Measurements from ENCODE around the gene NBAS. TPM values are rescaled to one million over a fixed set of nuclear protein-coding genes. Genes with fewer than 3 reads are reported as not detected.

The NBAS gene
- 35.1 and 49.5 TPM in 2 replicates for total RNA-seq

DNA sequence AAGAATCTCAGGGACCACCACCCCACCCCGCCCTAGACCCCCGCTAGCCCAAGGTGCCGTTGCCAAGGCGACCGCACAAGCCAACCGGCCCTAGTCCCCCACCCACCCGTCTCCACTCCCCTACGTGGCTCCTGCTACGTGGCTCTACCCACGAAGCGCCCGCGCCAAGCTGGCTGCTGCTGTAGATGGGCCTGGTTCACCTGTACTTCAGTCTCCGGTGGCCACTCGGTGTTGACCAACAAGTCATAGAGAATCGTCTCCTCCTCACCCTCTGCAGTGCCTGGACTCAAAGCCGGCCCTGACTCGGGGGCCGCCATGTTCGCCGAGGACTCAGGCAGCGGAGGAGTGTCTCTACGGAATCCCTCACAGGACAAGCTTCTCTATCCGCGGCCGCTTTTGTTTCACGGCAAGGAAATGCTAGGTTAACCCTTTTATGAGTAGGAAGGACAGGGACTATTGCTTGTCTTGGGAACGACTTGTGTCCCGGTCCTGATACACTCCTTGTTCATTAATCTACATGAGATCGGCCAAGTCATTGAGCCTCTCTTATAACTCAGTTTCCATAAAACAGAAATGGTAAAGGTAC is at the start of gene NBAS:
NBAS (minus strand) TSS at position 347 of the 586 bp plus-strand sequence; CDS start at position 317, 30 bp downstream.

DNA sequence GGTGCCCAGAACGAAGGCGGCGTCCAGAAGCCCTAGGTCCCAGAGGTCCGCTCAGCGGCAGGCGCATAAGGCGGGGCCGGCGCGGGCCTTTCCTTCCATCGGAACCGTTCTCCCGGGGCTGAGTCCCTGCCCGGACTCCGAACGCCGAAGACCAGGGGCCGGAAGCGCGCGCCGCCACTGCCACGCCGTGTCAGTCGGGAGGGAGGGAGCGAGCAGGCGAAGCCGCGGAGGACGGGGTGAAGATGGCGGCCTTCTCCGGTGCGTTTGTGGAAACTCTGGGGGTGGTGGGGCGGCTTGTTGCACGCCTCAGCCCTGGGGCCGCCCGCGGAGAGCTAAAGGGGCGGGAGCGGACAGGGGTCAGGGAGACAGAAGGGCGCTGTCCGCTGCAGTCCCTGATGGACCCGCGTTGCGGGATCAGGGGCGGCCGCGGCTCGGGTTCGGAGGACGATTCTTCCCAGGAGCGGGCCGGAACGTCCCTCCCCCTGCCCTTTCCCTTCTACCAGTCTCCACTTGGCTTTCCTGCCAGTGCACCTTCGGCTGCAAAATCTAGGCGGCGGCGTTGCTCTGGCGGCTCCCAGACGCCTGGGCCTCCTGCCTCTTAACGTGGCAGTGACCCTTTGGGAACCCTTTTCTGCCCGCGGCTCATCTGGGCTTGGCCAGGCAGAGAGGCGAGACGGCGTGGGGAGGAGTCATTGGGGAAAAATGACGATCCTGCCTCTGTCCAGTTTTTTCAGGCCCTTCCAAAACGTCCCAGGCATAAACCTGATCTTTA is 30.7 kb upstream of the NBAS start, which contains the start of gene DDX1:
DDX1 (plus strand) TSS at position 177 of the 772 bp plus-strand sequence; CDS start at position 243, 66 bp downstream.

Other genes starting within 250 kb of the NBAS start
- 45.7 and 64.9 TPM in 2 replicates for gene DDX1, start 30.5 kb upstream of the NBAS start, total RNA-seq

All from pericardium fibroblast (primary cell).